ENCODE measurements around the gene BICD2. TPM values are rescaled to one million over a fixed set of nuclear protein-coding genes. Genes with fewer than 3 reads are reported as not detected.

BICD2 gene
- total and polyA plus RNA-seq, 2 donors (not counting 1 experiment from before 2014, with no cell fraction given), result 33.2 to 49.5 TPM

DNA sequence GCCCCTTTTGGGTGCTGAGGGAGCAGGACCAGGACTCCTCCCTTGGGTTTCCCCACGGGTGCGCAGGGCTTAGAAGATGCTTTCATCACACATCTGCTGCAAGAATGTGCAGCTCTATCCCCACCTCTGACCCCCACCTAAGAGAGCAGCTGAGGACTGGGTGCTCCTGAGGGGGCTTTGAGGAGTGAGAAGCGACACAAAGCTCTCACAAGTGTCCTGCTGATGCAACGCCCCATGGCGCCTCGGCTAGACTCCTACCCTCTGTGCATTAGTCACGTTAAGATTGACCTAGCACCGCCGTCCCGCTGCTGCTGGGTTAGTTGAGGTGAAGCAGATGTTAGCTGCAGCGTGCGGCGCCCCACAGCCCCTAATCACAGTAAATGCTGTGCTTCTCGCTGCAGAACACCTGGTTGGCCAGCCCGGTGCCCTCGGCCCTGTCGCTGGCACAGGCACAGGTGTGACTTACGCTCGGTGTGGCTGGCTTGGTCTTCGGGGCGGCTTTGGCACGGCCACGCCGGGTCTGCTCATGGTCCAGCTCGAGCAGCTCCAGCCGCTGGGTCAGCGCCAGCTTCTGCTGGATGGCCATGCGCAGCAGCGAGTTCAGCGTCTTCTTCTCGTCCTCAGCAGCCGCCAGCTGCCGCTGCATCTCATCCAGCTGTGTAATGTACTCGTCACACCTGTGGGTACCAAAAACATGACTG is 49.7 kb downstream of the BICD2 start:
- peaks cover 60% of the 10 kb centered on the region for H3K79me2 ChIP-seq (ENCODE audit: control insufficient read depth, insufficient read depth, low read length)
- H4K20me1 ChIP-seq (ENCODE audit: control insufficient read depth, insufficient read depth, low read length, poor library complexity, severe bottlenecking), result peaks cover 45% of the 10 kb centered on the region
- DNase-seq, result no peak
- H3K27me3 ChIP-seq (replicated peaks in 1 of 4; ENCODE audit: control extremely low read depth in 1 of 4, control insufficient read depth in 3 of 4, insufficient read depth in 4 of 4, low read length in 3 of 4), result no peaks in the 10 kb centered on the region
- ChIA-PET POLR2A (no interaction called here), CTCF (interaction anchor here (0.9 to 10.2 kb wide), 6 partner anchors 14 to 75 kb away, joined by 3 to 203 read pairs (median 20); partner anchors contain the start of gene BICD2)
- TF ChIP-seq, protein P1, sequence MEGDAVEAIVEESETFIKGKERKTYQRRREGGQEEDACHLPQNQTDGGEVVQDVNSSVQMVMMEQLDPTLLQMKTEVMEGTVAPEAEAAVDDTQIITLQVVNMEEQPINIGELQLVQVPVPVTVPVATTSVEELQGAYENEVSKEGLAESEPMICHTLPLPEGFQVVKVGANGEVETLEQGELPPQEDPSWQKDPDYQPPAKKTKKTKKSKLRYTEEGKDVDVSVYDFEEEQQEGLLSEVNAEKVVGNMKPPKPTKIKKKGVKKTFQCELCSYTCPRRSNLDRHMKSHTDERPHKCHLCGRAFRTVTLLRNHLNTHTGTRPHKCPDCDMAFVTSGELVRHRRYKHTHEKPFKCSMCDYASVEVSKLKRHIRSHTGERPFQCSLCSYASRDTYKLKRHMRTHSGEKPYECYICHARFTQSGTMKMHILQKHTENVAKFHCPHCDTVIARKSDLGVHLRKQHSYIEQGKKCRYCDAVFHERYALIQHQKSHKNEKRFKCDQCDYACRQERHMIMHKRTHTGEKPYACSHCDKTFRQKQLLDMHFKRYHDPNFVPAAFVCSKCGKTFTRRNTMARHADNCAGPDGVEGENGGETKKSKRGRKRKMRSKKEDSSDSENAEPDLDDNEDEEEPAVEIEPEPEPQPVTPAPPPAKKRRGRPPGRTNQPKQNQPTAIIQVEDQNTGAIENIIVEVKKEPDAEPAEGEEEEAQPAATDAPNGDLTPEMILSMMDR (IDR thresholded peaks at IDR 0.05), result no peak
- TF ChIP-seq EZH2 (IDR thresholded peaks at IDR 0.05; ENCODE audit: borderline replicate concordance, insufficient read depth, low read depth, low read length, poor library complexity, severe bottlenecking), result no peak
- H2AFZ ChIP-seq (ENCODE audit: insufficient read depth, low read depth, low read length, poor library complexity, severe bottlenecking), result no peak overlapping the region
- no peak overlapping the region for H3K27ac ChIP-seq (ENCODE audit: low read length in 2 of 2)
- ATAC-seq (ENCODE audit: low read depth), result no peak
- H3K27me3 Mint-ChIP-seq, result no peaks in the 10 kb centered on the region
- H3K4me3 ChIP-seq (ENCODE audit: control extremely low read depth in 1 of 5, extremely low read depth in 1 of 5, insufficient read depth in 1 of 5, low read depth in 2 of 5, low read length in 4 of 5), result no peak overlapping the region
- no peak overlapping the region for H3K4me3 Mint-ChIP-seq
- intact Hi-C loops (cut with micrococcal nuclease), result no loop called here
- H3K4me1 ChIP-seq (ENCODE audit: control insufficient read depth in 2 of 2, insufficient read depth in 2 of 2, low read length in 2 of 2), result peaks cover 20 to 56% of the 10 kb centered on the region in 2 donors
- H3K36me3 ChIP-seq (replicated peaks in 1 of 2; ENCODE audit: control extremely low read depth in 1 of 2, control insufficient read depth in 1 of 2, extremely low read depth in 1 of 2, insufficient read depth in 2 of 2, low read length in 1 of 2), result peaks cover 0 to 85% of the 10 kb centered on the region in 2 experiments
- no peak overlapping the region for H3K4me2 ChIP-seq (replicated peaks; ENCODE audit: low read depth, low read length, poor library complexity, severe bottlenecking)
- no peak overlapping the region for H3K9ac ChIP-seq (ENCODE audit: low read length)
- H3K4me1 Mint-ChIP-seq, result peaks cover 44% of the 10 kb centered on the region
- no peaks in the 10 kb centered on the region for H3K9me3 Mint-ChIP-seq (ENCODE audit: insufficient read depth)
- H3K27ac Mint-ChIP-seq, result no peak overlapping the region
- WGBS (ENCODE audit: insufficient coverage), result 97% methylated on average over 32 of the region's 34 CpGs
- H3K9me3 ChIP-seq (ENCODE audit: control extremely low read depth in 1 of 3, control insufficient read depth in 2 of 3, insufficient read depth in 1 of 3, low read length in 2 of 3), result no peaks in the 10 kb centered on the region

DNA sequence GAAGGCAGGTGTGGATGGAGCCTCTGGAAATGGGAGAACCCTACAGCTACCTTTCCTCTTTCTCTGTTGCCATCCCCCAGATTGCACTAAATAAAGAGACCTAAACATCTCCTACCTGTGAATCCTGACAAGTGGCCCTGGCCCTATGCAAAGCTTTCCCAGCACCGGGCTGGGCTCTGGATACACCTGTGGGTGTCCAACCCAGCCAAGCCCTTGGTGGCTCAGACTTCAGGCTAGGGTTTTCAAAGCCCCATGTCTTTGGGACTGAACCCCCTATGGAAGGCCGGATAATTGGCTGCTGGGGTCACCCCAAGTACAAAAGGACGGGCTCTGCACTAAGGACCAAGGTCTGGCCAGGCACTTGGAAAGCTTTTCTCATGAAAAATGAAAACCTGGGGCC is 50.6 kb downstream of the BICD2 start:
- Histone ChIP-seq H3K4me2 (replicated peaks; ENCODE audit: low read depth, low read length, poor library complexity, severe bottlenecking) (no peak overlapping the region), H3K79me2 (ENCODE audit: control insufficient read depth, insufficient read depth, low read length) (peaks cover 51% of the 10 kb centered on the region), H2AFZ (ENCODE audit: insufficient read depth, low read depth, low read length, poor library complexity, severe bottlenecking) (no peak overlapping the region), H4K20me1 (ENCODE audit: control insufficient read depth, insufficient read depth, low read length, poor library complexity, severe bottlenecking) (peaks cover 45% of the 10 kb centered on the region), H3K36me3 (replicated peaks in 1 of 2; ENCODE audit: control extremely low read depth in 1 of 2, control insufficient read depth in 1 of 2, extremely low read depth in 1 of 2, insufficient read depth in 2 of 2, low read length in 1 of 2) (peaks cover 0 to 85% of the 10 kb centered on the region in 2 experiments), H3K9ac (ENCODE audit: low read length) (no peak overlapping the region), H3K27me3 (replicated peaks in 1 of 4; ENCODE audit: control extremely low read depth in 1 of 4, control insufficient read depth in 3 of 4, insufficient read depth in 4 of 4, low read length in 3 of 4) (no peaks in the 10 kb centered on the region), H3K27ac (ENCODE audit: low read length in 2 of 2) (no peak overlapping the region), H3K4me3 (ENCODE audit: control extremely low read depth in 1 of 5, extremely low read depth in 1 of 5, insufficient read depth in 1 of 5, low read depth in 2 of 5, low read length in 4 of 5) (no peak overlapping the region), H3K9me3 (ENCODE audit: control extremely low read depth in 1 of 3, control insufficient read depth in 2 of 3, insufficient read depth in 1 of 3, low read length in 2 of 3) (no peaks in the 10 kb centered on the region), H3K4me1 (ENCODE audit: control insufficient read depth in 2 of 2, insufficient read depth in 2 of 2, low read length in 2 of 2) (peaks cover 20 to 46% of the 10 kb centered on the region in 2 donors)
- DNase-seq, result no peak
- POLR2A ChIA-PET, result no interaction called here
- 100% methylated on average over 3 of the region's 3 CpGs for WGBS (ENCODE audit: insufficient coverage)
- intact Hi-C loops (cut with micrococcal nuclease), result no loop called here
- H3K27me3 Mint-ChIP-seq, result no peaks in the 10 kb centered on the region
- no peaks in the 10 kb centered on the region for H3K9me3 Mint-ChIP-seq (ENCODE audit: insufficient read depth)
- no peak overlapping the region for H3K4me3 Mint-ChIP-seq
- ATAC-seq (ENCODE audit: low read depth), result no peak
- no peak for TF ChIP-seq EZH2 (IDR thresholded peaks at IDR 0.05; ENCODE audit: borderline replicate concordance, insufficient read depth, low read depth, low read length, poor library complexity, severe bottlenecking)
- TF ChIP-seq, protein P1 (IDR thresholded peaks at IDR 0.05), result no peak
- H3K27ac Mint-ChIP-seq, result no peak overlapping the region
- peaks cover 38% of the 10 kb centered on the region for H3K4me1 Mint-ChIP-seq
- CTCF ChIA-PET, result interaction anchor here (6.7 to 10.2 kb wide), 3 partner anchors 15 to 76 kb away, joined by 35 to 203 read pairs (median 109); partner anchors contain the start of gene BICD2
